Epithelial cell of esophagus (primary cell): ENCODE data around the gene ARVCF.

ENCODE experiments used
- DNase-seq: peaks from one replicate; pipeline ENCODE4 v3.0.0; 2010; ENCODE audit warnings: low read depth
- H3K4me3 ChIP-seq: 2 replicates; pipeline ENCODE4 v1.5.1; 2011; ENCODE audit warnings: mild to moderate bottlenecking, low read length, control low read depth
- TF ChIP-seq, protein P1 (sequence below): IDR thresholded peaks from 2 replicates; pipeline ENCODE4 v1.5.1; 2011; ENCODE audit warnings: low read depth, mild to moderate bottlenecking, low read length, control low read depth, inconsistent platforms; ENCODE audit not compliant: insufficient read depth; ENCODE audit errors: missing control alignments

The ARVCF gene

DNA sequence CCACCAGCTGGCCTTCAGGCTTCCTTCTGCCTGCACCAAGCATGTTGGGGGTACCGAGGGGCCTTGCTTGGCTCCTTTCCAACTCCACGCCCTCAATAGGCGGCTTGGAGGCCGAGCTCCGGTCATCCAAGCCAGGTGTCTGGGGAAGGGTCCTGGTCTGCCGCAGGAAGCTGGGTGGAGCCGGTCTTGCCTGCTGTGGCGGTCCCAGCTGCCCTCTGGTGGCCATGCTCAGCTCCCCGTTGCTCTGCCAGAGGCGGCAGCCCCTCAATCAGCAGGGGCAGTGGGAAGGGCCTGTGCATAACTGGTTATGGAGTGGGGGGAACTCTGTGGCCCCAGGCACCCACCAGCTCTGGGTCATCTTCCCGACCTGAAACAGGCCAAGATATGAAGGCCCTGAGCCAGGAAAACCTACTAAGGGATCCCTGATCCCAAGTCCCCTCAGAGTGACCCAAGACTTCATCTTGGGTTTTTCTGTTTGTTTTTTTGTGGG is 3.2 kb downstream of the ARVCF start:
- H3K4me3 ChIP-seq, result no peak overlapping the region
- peak; percentile 51 for DNase-seq
- TF ChIP-seq, protein P1, sequence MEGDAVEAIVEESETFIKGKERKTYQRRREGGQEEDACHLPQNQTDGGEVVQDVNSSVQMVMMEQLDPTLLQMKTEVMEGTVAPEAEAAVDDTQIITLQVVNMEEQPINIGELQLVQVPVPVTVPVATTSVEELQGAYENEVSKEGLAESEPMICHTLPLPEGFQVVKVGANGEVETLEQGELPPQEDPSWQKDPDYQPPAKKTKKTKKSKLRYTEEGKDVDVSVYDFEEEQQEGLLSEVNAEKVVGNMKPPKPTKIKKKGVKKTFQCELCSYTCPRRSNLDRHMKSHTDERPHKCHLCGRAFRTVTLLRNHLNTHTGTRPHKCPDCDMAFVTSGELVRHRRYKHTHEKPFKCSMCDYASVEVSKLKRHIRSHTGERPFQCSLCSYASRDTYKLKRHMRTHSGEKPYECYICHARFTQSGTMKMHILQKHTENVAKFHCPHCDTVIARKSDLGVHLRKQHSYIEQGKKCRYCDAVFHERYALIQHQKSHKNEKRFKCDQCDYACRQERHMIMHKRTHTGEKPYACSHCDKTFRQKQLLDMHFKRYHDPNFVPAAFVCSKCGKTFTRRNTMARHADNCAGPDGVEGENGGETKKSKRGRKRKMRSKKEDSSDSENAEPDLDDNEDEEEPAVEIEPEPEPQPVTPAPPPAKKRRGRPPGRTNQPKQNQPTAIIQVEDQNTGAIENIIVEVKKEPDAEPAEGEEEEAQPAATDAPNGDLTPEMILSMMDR, result peak; percentile 66

DNA sequence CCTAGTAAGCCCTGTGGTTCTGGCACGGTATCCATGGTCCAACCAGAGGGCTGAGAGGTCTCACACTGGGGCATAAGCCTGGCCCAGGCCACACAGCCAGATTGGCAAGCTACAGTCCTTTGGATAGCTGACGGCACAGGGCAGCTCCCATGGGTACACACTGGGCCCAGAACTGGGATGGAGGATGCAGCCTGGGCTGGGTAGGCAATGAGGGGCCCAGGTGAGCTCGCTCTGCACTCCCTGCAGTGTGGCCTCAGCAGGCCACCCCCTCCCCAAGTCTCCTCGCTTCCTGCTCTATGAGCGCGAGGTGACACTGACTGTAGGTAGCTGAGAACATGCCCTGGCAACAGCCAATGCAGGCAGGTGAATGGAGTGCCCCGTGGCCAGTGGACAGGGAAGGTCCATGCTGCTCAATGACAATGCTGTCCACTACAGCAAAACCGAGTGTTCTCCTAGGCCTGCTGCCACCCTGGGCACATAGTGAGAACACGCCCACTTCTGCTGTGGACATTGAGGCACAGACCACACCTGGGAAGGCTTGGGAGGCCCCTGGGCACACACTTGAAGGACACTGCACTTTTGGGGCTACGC is 3.8 kb downstream of the ARVCF start:
- DNase-seq, result no peak
- H3K4me3 ChIP-seq, result no peak overlapping the region
- TF ChIP-seq, protein P1, result no peak

DNA sequence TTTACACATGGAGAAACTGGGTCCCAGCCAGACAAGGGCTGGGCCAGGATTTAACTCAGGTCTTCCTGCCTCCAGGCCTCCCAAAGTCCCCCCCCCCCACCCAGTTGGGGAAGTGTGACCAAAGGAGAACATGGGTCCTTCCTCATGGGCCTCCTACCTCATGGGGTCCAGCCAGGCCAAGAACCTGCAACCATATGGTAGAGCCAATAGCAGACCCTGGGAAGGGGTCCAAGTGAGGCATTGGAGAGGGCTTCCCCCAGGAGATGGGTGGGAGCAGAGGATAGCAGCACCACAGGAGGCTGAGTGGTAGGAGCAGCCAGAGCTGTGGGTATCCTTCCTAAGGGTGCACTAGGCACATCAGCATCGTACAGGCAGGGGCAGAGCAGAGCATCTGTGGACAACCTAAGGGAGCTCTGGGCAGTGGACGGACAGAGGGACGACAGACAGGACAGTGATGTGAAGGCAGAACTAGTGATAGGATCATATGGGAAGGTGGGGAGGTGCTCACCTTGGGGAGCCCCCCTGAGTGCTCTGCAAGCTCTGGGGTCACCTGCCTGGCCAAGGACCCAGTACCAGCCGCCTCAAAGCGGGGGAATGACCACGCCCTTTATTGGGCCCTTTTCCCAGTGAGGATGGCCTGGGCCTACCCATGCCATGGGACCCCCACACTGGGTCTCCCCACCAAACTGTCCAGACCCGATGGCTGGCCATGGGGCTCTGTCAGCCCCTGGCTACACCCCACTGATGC is 4.5 kb downstream of the ARVCF start:
- TF ChIP-seq, protein P1, result no peak
- no peak for DNase-seq
- no peak overlapping the region for H3K4me3 ChIP-seq

DNA sequence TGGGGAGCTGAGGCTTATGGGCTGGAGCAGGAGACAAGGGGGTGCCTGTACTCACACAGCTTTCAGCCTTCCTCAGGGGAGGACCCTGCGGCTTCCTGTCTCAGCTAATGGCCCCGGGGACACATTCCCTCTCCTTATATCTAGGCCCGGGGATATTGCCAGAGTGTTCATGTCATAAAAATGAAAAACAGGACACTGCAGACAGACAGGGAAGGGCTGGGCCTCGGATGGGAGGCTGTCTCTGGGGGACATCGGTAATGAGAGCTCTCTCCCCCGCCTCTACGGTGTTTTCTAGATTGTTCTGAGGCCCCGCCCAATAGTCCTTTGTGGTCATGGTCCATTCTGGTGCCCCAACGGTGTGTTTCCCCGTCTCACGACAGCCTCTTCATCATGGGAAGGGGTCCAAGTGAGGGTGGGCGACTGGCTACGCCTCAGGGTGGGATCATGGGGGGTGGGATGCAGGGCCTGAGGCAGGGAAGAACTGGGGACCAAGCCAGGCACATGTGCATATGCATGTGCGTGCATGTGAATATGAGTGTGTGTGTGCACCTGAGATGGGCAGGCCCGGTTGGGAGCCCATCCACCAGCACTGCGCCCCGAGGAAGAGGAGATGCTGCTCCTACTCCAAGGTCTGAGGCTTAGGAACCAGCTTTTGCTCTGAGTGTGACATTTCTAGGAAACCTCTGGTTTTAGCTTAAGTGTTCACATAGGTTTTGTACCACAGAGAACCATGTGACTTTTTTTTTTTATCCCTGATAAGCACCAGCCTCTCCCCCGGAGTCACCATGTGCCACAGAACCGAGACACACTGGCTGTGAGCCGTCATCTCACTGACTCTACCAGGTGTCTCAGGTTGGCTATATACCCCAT is 5.3 kb downstream of the ARVCF start:
- DNase-seq, result no peak
- TF ChIP-seq, protein P1, result no peak
- H3K4me3 ChIP-seq, result no peak overlapping the region

DNA sequence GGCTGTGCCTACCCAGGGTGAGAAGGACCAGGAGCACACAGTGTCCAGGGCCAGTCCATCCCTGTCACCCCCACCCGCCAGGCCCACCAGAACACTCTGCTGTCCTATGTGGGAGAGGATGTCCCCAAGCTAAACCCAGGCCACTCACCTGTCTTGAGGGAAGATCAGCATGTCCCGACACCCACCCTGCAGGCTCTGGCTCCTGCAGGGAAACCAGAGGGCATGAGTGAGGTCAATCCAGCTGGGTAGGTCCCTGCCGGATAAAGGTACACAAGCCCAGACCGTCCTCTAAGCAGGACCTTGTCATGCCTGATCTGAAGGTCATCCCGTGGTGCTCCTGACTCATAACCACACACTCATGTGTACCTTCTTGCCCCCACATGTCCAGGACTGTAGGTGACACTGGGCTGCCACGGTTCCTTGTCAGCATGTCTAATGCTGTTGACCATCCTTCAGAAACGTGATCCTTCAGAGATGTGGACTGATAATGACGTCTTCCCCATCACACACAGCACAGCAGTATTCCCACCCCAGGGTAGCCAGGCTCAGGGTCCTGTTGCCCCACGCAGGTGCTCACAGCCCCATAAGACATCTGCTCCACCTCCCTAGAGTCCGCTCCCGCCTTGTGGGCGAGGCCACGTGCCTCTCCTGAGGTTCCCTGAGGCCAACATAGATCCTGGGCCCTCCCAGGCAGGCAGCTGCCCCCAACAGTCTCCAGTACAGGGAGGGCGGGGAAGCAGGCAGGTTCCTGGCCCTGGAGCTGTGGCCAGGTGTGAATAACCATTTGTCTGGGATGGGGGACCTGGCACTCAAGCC is 6.1 kb downstream of the ARVCF start:
- TF ChIP-seq, protein P1, result no peak
- peak; percentile 56 for DNase-seq
- no peak overlapping the region for H3K4me3 ChIP-seq

DNA sequence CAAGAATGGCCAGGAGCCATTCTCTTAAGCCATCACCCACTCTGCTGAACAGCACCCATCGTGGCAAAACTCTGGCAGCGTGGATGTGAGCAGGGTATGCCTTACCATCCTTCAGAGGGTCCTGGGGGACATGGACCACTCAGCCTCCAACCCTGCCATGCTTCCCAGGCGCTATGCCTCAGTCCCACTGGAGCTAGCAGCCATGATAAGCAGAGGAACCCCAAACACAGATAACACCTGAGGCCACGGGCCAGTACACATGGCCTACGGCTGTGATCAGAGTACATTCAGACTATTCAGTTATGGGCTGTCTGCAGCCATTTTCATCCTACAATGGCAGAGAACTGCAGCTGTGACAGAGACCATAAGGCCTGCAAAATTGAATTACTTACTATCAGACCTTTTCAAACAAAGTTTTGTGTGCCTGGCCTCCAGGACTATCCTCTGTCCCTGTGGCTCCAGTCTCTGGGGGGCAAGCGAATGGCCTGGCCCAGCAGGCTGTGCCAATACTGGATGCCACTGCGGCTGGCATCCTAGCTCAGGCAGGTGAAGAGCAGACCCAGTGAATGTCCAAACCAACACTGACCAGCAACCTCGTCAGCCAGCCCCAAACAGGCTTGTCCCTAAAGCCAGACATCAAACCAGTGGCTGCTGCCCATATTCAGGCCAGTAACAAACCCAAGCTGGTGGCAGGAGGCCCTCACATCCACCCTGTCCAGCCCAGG is 6.9 kb downstream of the ARVCF start:
- no peak overlapping the region for H3K4me3 ChIP-seq
- TF ChIP-seq, protein P1, result no peak
- no peak for DNase-seq
